ENCODE data around the gene NAT8L.

DNA sequence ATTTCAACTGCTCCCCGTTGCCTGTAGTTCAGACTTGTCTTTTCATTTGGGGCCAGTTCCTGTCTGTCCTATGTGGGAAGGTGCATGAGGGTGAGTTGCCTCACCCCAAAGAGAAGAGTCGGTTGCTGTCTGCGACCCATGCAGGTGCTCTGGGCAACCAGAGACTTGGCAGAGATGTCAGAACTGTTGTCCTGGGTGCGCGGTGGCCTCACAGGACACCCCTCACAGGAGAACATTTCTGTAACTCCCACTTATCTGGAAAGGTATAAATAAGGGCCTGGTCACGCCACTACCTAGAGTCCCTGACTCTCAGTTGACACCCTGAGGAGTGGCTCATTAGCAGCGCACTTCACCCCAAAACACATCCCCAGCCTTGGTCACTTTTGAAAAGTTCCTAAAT is 9.7 kb upstream of the NAT8L start:
- TF ChIP-seq, protein P1, sequence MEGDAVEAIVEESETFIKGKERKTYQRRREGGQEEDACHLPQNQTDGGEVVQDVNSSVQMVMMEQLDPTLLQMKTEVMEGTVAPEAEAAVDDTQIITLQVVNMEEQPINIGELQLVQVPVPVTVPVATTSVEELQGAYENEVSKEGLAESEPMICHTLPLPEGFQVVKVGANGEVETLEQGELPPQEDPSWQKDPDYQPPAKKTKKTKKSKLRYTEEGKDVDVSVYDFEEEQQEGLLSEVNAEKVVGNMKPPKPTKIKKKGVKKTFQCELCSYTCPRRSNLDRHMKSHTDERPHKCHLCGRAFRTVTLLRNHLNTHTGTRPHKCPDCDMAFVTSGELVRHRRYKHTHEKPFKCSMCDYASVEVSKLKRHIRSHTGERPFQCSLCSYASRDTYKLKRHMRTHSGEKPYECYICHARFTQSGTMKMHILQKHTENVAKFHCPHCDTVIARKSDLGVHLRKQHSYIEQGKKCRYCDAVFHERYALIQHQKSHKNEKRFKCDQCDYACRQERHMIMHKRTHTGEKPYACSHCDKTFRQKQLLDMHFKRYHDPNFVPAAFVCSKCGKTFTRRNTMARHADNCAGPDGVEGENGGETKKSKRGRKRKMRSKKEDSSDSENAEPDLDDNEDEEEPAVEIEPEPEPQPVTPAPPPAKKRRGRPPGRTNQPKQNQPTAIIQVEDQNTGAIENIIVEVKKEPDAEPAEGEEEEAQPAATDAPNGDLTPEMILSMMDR (conservative IDR thresholded peaks at IDR 0.05; ENCODE audit: low read length) = no peak
- TF ChIP-seq EZH2phosphoT487 (IDR thresholded peaks at IDR 0.05; ENCODE audit: borderline replicate concordance, low read depth, low read length) = no peak
